Measurements from ENCODE around the gene CNPY2. TPM values are rescaled to one million over a fixed set of nuclear protein-coding genes. Genes with fewer than 3 reads are reported as not detected.
"Not testable (repeated sequence)": the region's sequence is repeated elsewhere in the genome, so short reads cannot be mapped to it uniquely, and the experiment has no call there.

The CNPY2 gene
- total RNA-seq, 4 donors from 2014 or later = 72.5 to 131 (median 91.0) TPM

- Histone ChIP-seq H3K36me3 (peaks cover 0 to 60% (median 0%) of the 10 kb centered on the region in 3 donors), H3K4me3 (no peak overlapping the region), H3K27me3 (no peaks in the 10 kb centered on the region), H3K27ac (no peak overlapping the region), H3K4me1 (peaks cover 0 to 4% (median 2%) of the 10 kb centered on the region in 4 donors), H3K9me3 (no peaks in the 10 kb centered on the region)
- DNase-seq = no peak
- TF ChIP-seq POLR2A (IDR thresholded peaks at IDR 0.05) (no peak), CTCF (IDR thresholded peaks at IDR 0.05) (peak in 4 of 6 experiments; percentile 21 to 27 (median 24))
These were observed 44.8 kb downstream of the CNPY2 start for GRCh38 chr12:56271031-56271430.

GRCh38 chr12:56267443-56268071 is 48.2 kb downstream of the CNPY2 start:
- peaks cover 0 to 7% (median 3%) of the 10 kb centered on the region in 4 donors for H3K4me1 ChIP-seq
- H3K27ac ChIP-seq = peak overlapping the region; percentile 94 to 96 (median 96)
- H3K27me3 ChIP-seq = no peaks in the 10 kb centered on the region
- no peaks in the 10 kb centered on the region for H3K9me3 ChIP-seq
- H3K4me3 ChIP-seq = peak overlapping the region; percentile 79 to 93 (median 82)
- no peak for TF ChIP-seq CTCF (IDR thresholded peaks at IDR 0.05)
- no peak for TF ChIP-seq POLR2A (IDR thresholded peaks at IDR 0.05)
- peaks cover 0 to 25% (median 0%) of the 10 kb centered on the region in 3 donors for H3K36me3 ChIP-seq
- no peak for DNase-seq

- peak; percentile 91 to 97 (median 96) for DNase-seq
- Histone ChIP-seq H3K36me3 (peaks cover 0 to 18% (median 0%) of the 10 kb centered on the region in 3 donors), H3K4me1 (peaks cover 0 to 7% (median 3%) of the 10 kb centered on the region in 4 donors), H3K9me3 (no peaks in the 10 kb centered on the region), H3K27ac (peak within 1 kb of the TSS; percentile 94 to 96 (median 96)), H3K27me3 (no peaks in the 10 kb centered on the region), H3K4me3 (peak within 1 kb of the TSS; percentile 79 to 93 (median 82))
- TF ChIP-seq CTCF (IDR thresholded peaks at IDR 0.05) (peak; percentile 60 to 77 (median 66)), POLR2A (IDR thresholded peaks at IDR 0.05) (peak; percentile 78 to 82)
These were observed 48.9 kb downstream of the CNPY2 start, which contains the start of gene COQ10A for GRCh38 chr12:56266693-56267442. Gene COQ10A (plus strand): TSS chr12:56266942. CDS start chr12:56267119, 177 bp downstream.

GRCh38 chr12:56266068-56266692 is 49.6 kb downstream of the CNPY2 start:
- peak overlapping the region; percentile 79 to 93 (median 82) for H3K4me3 ChIP-seq
- H3K4me1 ChIP-seq, H3K9me3 ChIP-seq, H3K27me3 ChIP-seq, DNase-seq: not testable (repeated sequence)
- H3K36me3 ChIP-seq = peaks cover 0 to 11% (median 0%) of the 10 kb centered on the region in 3 donors
- peak overlapping the region; percentile 94 to 96 (median 96) for H3K27ac ChIP-seq

- peaks cover 0 to 14% (median 3%) of the 10 kb centered on the region in 4 donors for H3K4me1 ChIP-seq
- not testable (repeated sequence) for H3K27me3 ChIP-seq, DNase-seq, H3K9me3 ChIP-seq, H3K4me3 ChIP-seq, H3K27ac ChIP-seq, H3K36me3 ChIP-seq
- TF ChIP-seq CTCF (IDR thresholded peaks at IDR 0.05) = peak in 1 of 6 experiments; percentile 10
These were observed 52.8 kb downstream of the CNPY2 start for GRCh38 chr12:56262955-56263354.
